K562 (cell line): ENCODE data around the gene OPCML. TPM values are rescaled to one million over a fixed set of nuclear protein-coding genes. Genes with fewer than 3 reads are reported as not detected.

Experiments used
- ATAC-seq: fragments of 200-7000 bp; cut with Tn5 transposase; 3 replicates; pipeline ENCODE4 v1.9.1; 2020; ENCODE audit warnings: moderate library complexity
- BruUV-seq: library from RNA; stranded (reverse); fragments of 400-500 nt; replicated peaks from 2 replicates; lab custom pipeline; 2021; lab: Mats Ljungman, UMichigan
- CTCF ChIA-PET: fragments of 300-600 bp; formaldehyde crosslinking; extraction: SDS; loops from one replicate; lab custom pipeline; 2021; ENCODE audit warnings: low intra/inter-chr PET ratio; lab: Yijun Ruan, JAX
- POLR2A ChIA-PET: fragments of 300-600, 350-650 bp; sonication (Branson Sonifier 250); formaldehyde crosslinking; extraction: SDS; loops from one replicate; lab custom pipeline; 2021; ENCODE audit warnings: antibody characterized with exemption, inconsistent platforms; lab: Yijun Ruan, JAX
- DNase-seq, 4 experiments: peaks; one replicate each; pipeline versions ENCODE4 v3.0.0 to v3.0.0-alpha.2; 2011 to 2018; ENCODE audit warnings: low spot score in 3 of 4, mixed read lengths in 3 of 4; ENCODE audit errors: extremely low read depth in 1 of 4
- FAIRE-seq: peaks from 2 replicates; lab custom pipeline; 2011; peaks lifted over from hg19 to GRCh38; lab: Jason Lieb, UNC
- H2AFZ ChIP-seq: 2 replicates; pipeline ENCODE4 v1.6.0; 2011; ENCODE audit warnings: low read depth, low read length, control low read depth, inconsistent platforms
- H3K27ac ChIP-seq: fragments of 200-600 bp; 3 replicates; pipeline ENCODE4 v1.8.0; 2011; ENCODE audit warnings: low read depth, mild to moderate bottlenecking, control low read depth, inconsistent platforms, low read length, moderate library complexity, mixed read lengths; ENCODE audit errors: extremely low read depth
- H3K27me3 ChIP-seq, 2 experiments: fragments of 300-600 bp in 1 of 2; 2 replicates in 1 of 2; 3 replicates in 1 of 2; pipeline versions ENCODE4 v1.6.0 to v1.8.0; 2011; ENCODE audit warnings: inconsistent platforms in 2 of 2, low read length in 2 of 2, mild to moderate bottlenecking in 1 of 2, mixed read lengths in 1 of 2, moderate library complexity in 1 of 2; ENCODE audit not compliant: control insufficient read depth in 2 of 2, insufficient read depth in 2 of 2
- H3K36me3 ChIP-seq: fragments of 300-600 bp; 3 replicates; pipeline ENCODE4 v1.8.0; 2011; ENCODE audit warnings: mild to moderate bottlenecking, low read length, inconsistent platforms; ENCODE audit not compliant: control insufficient read depth, insufficient read depth
- H3K4me1 ChIP-seq, 2 experiments: fragments of 200-600 bp in 1 of 2; replicated peaks in 1 of 2; 2 replicates in 1 of 2; 3 replicates in 1 of 2; pipeline versions ENCODE4 v1.5.1 to v1.8.0; 2011; ENCODE audit warnings: inconsistent platforms in 2 of 2, low read length in 2 of 2, mild to moderate bottlenecking in 1 of 2, mixed read lengths in 1 of 2, moderate library complexity in 1 of 2; ENCODE audit not compliant: control insufficient read depth in 2 of 2, insufficient read depth in 2 of 2
- H3K4me2 ChIP-seq: 2 replicates; pipeline ENCODE4 v1.6.1; 2011; ENCODE audit warnings: low read length, control low read depth, inconsistent platforms, mixed read lengths; ENCODE audit not compliant: insufficient read depth
- H3K4me3 ChIP-seq: fragments of 200-600 bp; sonication (generic), shearing (Covaris generic); 2 replicates; pipeline ENCODE4 v1.5.1; 2016; ENCODE audit warnings: control low read depth, inconsistent platforms
- H3K79me2 ChIP-seq: fragments of 200-600 bp; 3 replicates; pipeline ENCODE4 v1.8.0; 2011; ENCODE audit warnings: low read length, inconsistent platforms; ENCODE audit not compliant: control insufficient read depth, insufficient read depth
- H3K9ac ChIP-seq, 2 experiments: 2 replicates each; pipeline versions ENCODE4 v1.6.0 to v1.6.1; 2011; ENCODE audit warnings: low read depth in 2 of 2, low read length in 2 of 2, control low read depth in 1 of 2, inconsistent platforms in 1 of 2, mild to moderate bottlenecking in 1 of 2, mixed read lengths in 1 of 2; ENCODE audit not compliant: insufficient read depth in 1 of 2
- H3K9me1 ChIP-seq: one replicate; pipeline ENCODE4 v1.6.0; 2011; ENCODE audit warnings: inconsistent platforms, mild to moderate bottlenecking, low read length, moderate library complexity; ENCODE audit not compliant: control insufficient read depth, insufficient read depth
- H3K9me3 ChIP-seq: replicated peaks from 2 replicates; pipeline ENCODE4 v1.5.1; 2011; ENCODE audit warnings: low read depth, low read length, inconsistent platforms; ENCODE audit not compliant: control insufficient read depth, insufficient read depth
- H4K20me1 ChIP-seq: replicated peaks from 2 replicates; pipeline ENCODE4 v1.6.1; 2011; ENCODE audit warnings: low read length, inconsistent platforms, mixed read lengths; ENCODE audit not compliant: control insufficient read depth, insufficient read depth
- ARID3A ChIP-seq: IDR thresholded peaks from 2 replicates; pipeline ENCODE4 v1.6.1; 2012; ENCODE audit warnings: low read depth, low read length, improper control_type of control experiment, borderline replicate concordance
- ATF6 ChIP-seq: sonication (generic); formaldehyde crosslinking; IDR thresholded peaks from 2 replicates; pipeline ENCODE4 v1.4.0; 2020; ENCODE audit warnings: mild to moderate bottlenecking, missing genetic modification reagents
- CBFA2T2 ChIP-seq: fragments of 450-650 bp; conservative IDR thresholded peaks from 2 replicates; pipeline ENCODE4 v1.6.1; 2017; ENCODE audit warnings: mild to moderate bottlenecking
- EWSR1 ChIP-seq: fragments of 450-650 bp; IDR thresholded peaks from 2 replicates; pipeline ENCODE4 v1.6.1; 2018; ENCODE audit warnings: borderline replicate concordance, mild to moderate bottlenecking, low read depth, moderate library complexity; ENCODE audit not compliant: partially characterized antibody
- FOXK2 ChIP-seq, 2 experiments: fragments of 450-650 bp; IDR thresholded peaks in 1 of 2; conservative IDR thresholded peaks in 1 of 2; 2 replicates each; pipeline ENCODE4 v1.6.1; 2016; ENCODE audit warnings: low read depth in 2 of 2, mild to moderate bottlenecking in 1 of 2
- HDGF ChIP-seq: fragments of 450-650 bp; IDR thresholded peaks from 2 replicates; pipeline ENCODE4 v1.6.1; 2016
- L3MBTL2 ChIP-seq: fragments of 450-650 bp; IDR thresholded peaks from 2 replicates; pipeline ENCODE4 v1.6.1; 2016; ENCODE audit warnings: mild to moderate bottlenecking, moderate library complexity
- RHOXF2B ChIP-seq: fragments of 250-450 bp; sonication (Bioruptor Pico); conservative IDR thresholded peaks from 2 replicates; pipeline ENCODE4 v1.5.1; 2021
- SREBF2 ChIP-seq: sonication (generic); formaldehyde crosslinking; IDR thresholded peaks from 2 replicates; pipeline ENCODE4 v1.4.0; 2020; ENCODE audit warnings: mild to moderate bottlenecking, missing genetic modification reagents
- WGBS: fragments of 100-300 bp; shearing (Covaris generic); methylation state at CpG from one replicate; pipeline ENCODE4 v1.1.6; 2016; ENCODE audit warnings: low coverage, mixed read lengths; ENCODE audit not compliant: insufficient coverage; ENCODE audit errors: missing lambda C conversion rate; 5-methylcytosine and 5-hydroxymethylcytosine counted together
- in situ Hi-C: fragments of 300-500 bp; cut with MboI; formaldehyde crosslinking; loops from 4 replicates; pipeline ENCODE4 v1.15.0; 2018; ENCODE audit warnings: inconsistent platforms, mixed read lengths
- intact Hi-C: fragments of 100-400 bp; cut with micrococcal nuclease; formaldehyde crosslinking; loops from 2 replicates; pipeline ENCODE4 v1.14.2; 2022
- polyA plus RNA-seq, 8 experiments: library from polyadenylated mRNA; depleted of rRNA in 4 of 8; stranded (reverse) in 5 of 8; unstranded in 3 of 8; fragments of >200 nt; fragmentation: Nextera tagmentation in 2 of 8; fragmentation: Illumina TruSeq in 1 of 8; extraction: Ambion mirVana in 2 of 8; extraction: Trizol in 1 of 8; gene quantifications; 2 replicates each; pipeline versions ENCODE4 v1.2.1 to v1.2.3, GENCODE V29; 2011 to 2014; ENCODE audit warnings: inconsistent platforms in 1 of 8, missing spikeins in 1 of 8
- total RNA-seq, 7 experiments: library from RNA; depleted of rRNA in 6 of 7; stranded (reverse); fragments of >200 nt in 6 of 7; fragmentation: Illumina TruSeq in 2 of 7; extraction: Trizol in 2 of 7; gene quantifications; 2 replicates each; pipeline versions ENCODE4 v1.2.1 to v1.2.3, GENCODE V29; 2011 to 2021; ENCODE audit warnings: low replicate concordance in 1 of 7

The OPCML gene
- total and polyA plus RNA-seq, 9 of the 15 experiments (the other 6 are each of a cell fraction or from before 2014, with no cell fraction given): not detected

GRCh38 chr11:133547808-133548494 is 15.7 kb upstream of the OPCML start (continued):
- TF ChIP-seq ARID3A (no peak), EWSR1 (no peak), CBFA2T2 (no peak), L3MBTL2 (no peak)

- no peak for FAIRE-seq
- Histone ChIP-seq H3K4me1 (no peaks in the 10 kb centered on the region), H3K4me3 (no peak overlapping the region), H4K20me1 (no peaks in the 10 kb centered on the region), H3K9me1 (no peaks in the 10 kb centered on the region), H3K27me3 (no peaks in the 10 kb centered on the region), H3K27ac (no peak overlapping the region), H3K9ac (no peak overlapping the region), H3K36me3 (no peaks in the 10 kb centered on the region), H3K79me2 (no peaks in the 10 kb centered on the region), H2AFZ (no peak overlapping the region), H3K4me2 (no peak overlapping the region), H3K9me3 (no peaks in the 10 kb centered on the region)
- ChIA-PET CTCF (no interaction called here), POLR2A (interaction anchor here (0.7 kb wide), 1 partner anchor 37 kb away, joined by 3 read pairs; no protein-coding TSS in a partner anchor)
- TF ChIP-seq ATF6: no peak
- TF ChIP-seq HDGF: no peak
- TF ChIP-seq SREBF2 (CRISPR knock-in tag): no peak
- TF ChIP-seq FOXK2 (conservative IDR thresholded peaks at IDR 0.05 in 1 of 2, IDR thresholded peaks at IDR 0.05 in 1 of 2; ENCODE audit: low read depth in 2 of 2): no peak
- TF ChIP-seq RHOXF2B: no peak
- no peak for DNase-seq
- no peak for ATAC-seq
- no TSS peak for BruUV-seq
- intact Hi-C loops (no loop called here), in situ Hi-C loops (no loop called here)
- WGBS: 3% methylated on average over 8 of the region's 8 CpGs
Measured at GRCh38 chr11:133545199-133545803, 13.0 kb upstream of the OPCML start.
